ENCODE data around the gene GABRG3.

The GABRG3 gene

DNA sequence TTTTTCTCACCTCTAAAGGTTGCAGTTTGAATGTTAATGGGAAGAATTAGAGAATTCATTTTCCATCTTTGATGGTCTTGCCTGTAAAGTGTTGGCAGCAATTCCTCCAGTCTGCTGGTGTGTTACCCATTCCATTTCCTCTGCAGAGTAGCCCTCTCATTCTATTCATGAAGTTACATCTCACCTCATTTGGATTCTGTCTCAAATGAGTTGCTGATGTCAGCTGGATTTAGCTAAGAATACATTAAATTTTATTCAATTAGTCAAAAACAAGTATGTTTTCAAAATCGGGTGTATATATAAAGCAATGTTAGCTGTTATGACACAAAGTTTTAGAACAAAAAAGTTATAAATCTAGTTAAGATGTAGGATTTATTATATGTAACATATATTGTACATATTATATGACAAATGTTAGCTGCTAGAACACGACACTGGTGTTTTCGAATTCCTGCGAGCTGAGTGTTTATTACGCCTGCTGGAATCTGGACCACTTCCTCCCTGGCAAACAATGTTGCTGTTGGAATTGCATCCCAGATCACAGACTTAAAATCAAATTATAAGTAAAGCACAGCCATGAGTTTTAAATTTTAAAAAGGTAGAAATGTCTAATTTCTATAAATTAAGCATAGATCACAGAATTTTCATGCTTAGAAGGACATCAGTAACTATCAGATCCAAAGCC, 611.9 kb downstream of the GABRG3 start:
- DNase-seq (ENCODE audit: low spot score) = no peak

DNA sequence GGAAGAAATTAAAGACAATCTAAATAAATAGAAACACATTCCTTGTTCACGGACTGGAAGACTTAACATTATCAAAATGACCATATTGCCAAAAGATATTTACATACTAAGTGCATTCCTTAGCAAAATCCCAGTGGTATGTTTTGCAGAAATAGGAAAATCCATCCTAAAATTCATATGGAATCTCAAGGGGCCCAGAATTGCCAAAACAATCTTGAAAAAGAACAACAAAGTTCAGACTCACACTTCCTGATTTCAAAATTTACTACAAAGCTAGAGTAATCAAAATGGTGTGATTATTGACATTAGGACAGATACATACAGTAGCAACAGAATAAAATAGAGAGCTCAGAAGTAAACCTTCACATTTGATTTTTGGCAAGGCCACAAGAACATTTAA, 612.7 kb downstream of the GABRG3 start:
- no peak for DNase-seq (ENCODE audit: low spot score)

- DNase-seq (ENCODE audit: low spot score) = no peak
Measured at GRCh38 chr15:27585041-27585640, 614.2 kb downstream of the GABRG3 start.

GRCh38 chr15:27587810-27588209, 616.8 kb downstream of the GABRG3 start:
- DNase-seq (ENCODE audit: low spot score) = no peak

GRCh38 chr15:27589260-27589659, 618.3 kb downstream of the GABRG3 start:
- DNase-seq (ENCODE audit: low spot score) = no peak

DNA sequence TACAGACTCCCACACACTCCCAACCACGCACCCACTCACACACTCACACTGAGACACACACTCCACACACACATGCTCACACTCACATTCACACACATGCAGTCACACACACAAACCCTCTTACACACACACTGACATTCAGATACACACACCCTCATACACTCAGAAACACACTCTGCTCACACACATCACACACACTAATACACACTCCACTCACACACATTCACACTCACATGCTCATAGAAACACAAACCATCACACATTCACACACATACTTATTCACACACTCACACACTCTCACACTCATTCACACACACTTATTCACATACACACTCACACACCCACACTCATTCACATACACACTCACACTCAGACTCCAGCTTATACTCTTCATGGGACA, 618.8 kb downstream of the GABRG3 start:
- DNase-seq (ENCODE audit: low spot score) = no peak
